Inflammatory macrophage treated with lipopolysaccharide for 1 hour (primary cell): ENCODE measurements around the gene SYP.

Experiments used
- DNase-seq, 2 donors: peaks; one replicate each; pipeline ENCODE4 v3.0.0-alpha.2; 2020 to 2022

The SYP gene

GRCh38 chrX:49214996-49215526, 15.1 kb upstream of the SYP start:
- DNase-seq = no peak

GRCh38 chrX:49214416-49214815, 14.4 kb upstream of the SYP start:
- no peak for DNase-seq

- DNase-seq = no peak
Observed at GRCh38 chrX:49212861-49213260, 12.9 kb upstream of the SYP start.

GRCh38 chrX:49212209-49212608, 12.2 kb upstream of the SYP start:
- DNase-seq = no peak

- no peak for DNase-seq
Observed at GRCh38 chrX:49211074-49211473, 11.1 kb upstream of the SYP start.

GRCh38 chrX:49210406-49210805, 10.4 kb upstream of the SYP start:
- DNase-seq = no peak

- peak in 1 of 2 donors; percentile 61 for DNase-seq
Observed at GRCh38 chrX:49209434-49210251, 9.7 kb upstream of the SYP start.

GRCh38 chrX:49208399-49208798, 8.4 kb upstream of the SYP start:
- no peak for DNase-seq

GRCh38 chrX:49206543-49206942, 6.5 kb upstream of the SYP start:
- DNase-seq = no peak

GRCh38 chrX:49205443-49205842, 5.5 kb upstream of the SYP start:
- DNase-seq = no peak

GRCh38 chrX:49204709-49205108, 4.7 kb upstream of the SYP start:
- no peak for DNase-seq

- no peak for DNase-seq
Observed at GRCh38 chrX:49204017-49204416, 4.0 kb upstream of the SYP start.

GRCh38 chrX:49203536-49203935, 3.5 kb upstream of the SYP start:
- no peak for DNase-seq

GRCh38 chrX:49202022-49202421, 2.0 kb upstream of the SYP start:
- DNase-seq = no peak

GRCh38 chrX:49199315-49199595, 738 bp downstream of the SYP start:
- DNase-seq = no peak

GRCh38 chrX:49198540-49199314, 1.3 kb downstream of the SYP start:
- DNase-seq = no peak

- no peak for DNase-seq
Observed at GRCh38 chrX:49197543-49198087, 2.4 kb downstream of the SYP start.

- DNase-seq = no peak
Observed at GRCh38 chrX:49193542-49193964, 6.4 kb downstream of the SYP start.

- peak in 1 of 2 donors; percentile 45 for DNase-seq
Observed at GRCh38 chrX:49192722-49193328, 7.2 kb downstream of the SYP start.

GRCh38 chrX:49191574-49192011, 8.4 kb downstream of the SYP start:
- no peak for DNase-seq

- DNase-seq = peak; percentile 90 to 97
Observed at GRCh38 chrX:49190821-49191573, 9.0 kb downstream of the SYP start.

- DNase-seq = no peak
Observed at GRCh38 chrX:49189606-49190005, 10.4 kb downstream of the SYP start.
